SKM-1 treated with dmso at 0.1 percent for 144 hours (cell line): ENCODE measurements around the gene METTL17.
A peak's percentile ranks its signal among the peaks of the same experiment; 100 is the strongest.

Experiments used
- DNase-seq: peaks from one replicate; lab custom pipeline; 2025; ENCODE audit not compliant: unreplicated experiment; lab: John Stamatoyannopoulos, UW

METTL17 gene

DNA sequence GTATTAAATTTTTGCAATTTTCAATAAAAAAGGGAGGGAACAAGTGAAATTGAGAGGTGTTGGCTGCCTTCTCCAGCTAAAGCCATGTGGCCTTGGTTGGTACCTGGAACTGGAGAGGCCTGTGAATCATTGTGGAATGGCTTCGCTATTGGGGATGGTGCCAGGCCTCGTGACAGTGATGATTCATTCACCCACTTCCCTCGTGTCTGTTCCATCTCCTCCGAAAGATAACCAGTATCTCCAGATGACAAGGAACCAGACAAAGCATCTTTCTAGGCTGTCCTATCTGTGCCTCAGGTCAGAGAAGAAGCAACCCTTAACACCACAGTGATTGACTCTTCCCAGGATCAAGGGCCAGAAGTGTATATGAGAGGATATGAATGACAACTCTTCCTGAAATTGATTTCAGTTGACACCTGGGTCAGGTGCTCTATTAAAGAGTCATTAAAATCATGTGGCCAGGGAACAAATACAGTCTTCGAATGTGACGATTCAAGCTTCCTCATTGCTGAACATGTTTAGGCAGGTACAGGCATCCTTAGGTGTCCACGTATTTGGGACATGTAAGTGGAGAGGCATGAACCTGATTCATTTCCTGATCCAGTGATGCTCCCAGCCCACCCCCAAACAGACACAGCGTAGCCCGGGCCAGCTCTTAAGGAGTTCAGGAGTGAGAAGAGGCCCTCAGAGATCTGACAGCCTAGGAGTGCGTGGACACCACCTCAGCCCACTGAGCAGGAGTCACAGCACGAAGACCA, 52.1 kb downstream of the METTL17 start, which contains the start of gene RNASE7:
Gene RNASE7, plus strand, starts transcription at position 687 of the 758 bp plus-strand sequence. CDS start 631 bp downstream, outside the sequence.
- no peak for DNase-seq

DNA sequence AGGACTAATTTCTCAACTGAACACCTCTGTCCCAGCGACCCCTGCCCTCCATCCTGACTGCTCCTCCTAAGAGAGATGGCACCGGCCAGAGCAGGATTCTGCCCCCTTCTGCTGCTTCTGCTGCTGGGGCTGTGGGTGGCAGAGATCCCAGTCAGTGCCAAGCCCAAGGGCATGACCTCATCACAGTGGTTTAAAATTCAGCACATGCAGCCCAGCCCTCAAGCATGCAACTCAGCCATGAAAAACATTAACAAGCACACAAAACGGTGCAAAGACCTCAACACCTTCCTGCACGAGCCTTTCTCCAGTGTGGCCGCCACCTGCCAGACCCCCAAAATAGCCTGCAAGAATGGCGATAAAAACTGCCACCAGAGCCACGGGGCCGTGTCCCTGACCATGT, 53.1 kb downstream of the METTL17 start:
- DNase-seq: no peak

DNA sequence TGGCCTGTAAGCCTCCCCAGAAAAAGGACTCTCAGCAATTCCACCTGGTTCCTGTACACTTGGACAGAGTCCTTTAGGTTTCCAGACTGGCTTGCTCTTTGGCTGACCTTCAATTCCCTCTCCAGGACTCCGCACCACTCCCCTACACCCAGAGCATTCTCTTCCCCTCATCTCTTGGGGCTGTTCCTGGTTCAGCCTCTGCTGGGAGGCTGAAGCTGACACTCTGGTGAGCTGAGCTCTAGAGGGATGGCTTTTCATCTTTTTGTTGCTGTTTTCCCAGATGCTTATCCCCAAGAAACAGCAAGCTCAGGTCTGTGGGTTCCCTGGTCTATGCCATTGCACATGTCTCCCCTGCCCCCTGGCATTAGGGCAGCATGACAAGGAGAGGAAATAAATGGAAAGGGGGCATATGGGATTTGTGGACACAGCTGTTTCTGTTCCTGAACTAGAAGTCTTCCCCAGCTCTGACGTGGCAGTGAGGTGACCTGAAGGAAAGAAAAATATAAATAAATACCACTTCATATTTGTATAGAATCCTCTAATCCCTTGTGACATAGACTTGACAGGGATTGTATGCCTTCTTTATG, 53.7 kb downstream of the METTL17 start:
- DNase-seq: no peak

DNA sequence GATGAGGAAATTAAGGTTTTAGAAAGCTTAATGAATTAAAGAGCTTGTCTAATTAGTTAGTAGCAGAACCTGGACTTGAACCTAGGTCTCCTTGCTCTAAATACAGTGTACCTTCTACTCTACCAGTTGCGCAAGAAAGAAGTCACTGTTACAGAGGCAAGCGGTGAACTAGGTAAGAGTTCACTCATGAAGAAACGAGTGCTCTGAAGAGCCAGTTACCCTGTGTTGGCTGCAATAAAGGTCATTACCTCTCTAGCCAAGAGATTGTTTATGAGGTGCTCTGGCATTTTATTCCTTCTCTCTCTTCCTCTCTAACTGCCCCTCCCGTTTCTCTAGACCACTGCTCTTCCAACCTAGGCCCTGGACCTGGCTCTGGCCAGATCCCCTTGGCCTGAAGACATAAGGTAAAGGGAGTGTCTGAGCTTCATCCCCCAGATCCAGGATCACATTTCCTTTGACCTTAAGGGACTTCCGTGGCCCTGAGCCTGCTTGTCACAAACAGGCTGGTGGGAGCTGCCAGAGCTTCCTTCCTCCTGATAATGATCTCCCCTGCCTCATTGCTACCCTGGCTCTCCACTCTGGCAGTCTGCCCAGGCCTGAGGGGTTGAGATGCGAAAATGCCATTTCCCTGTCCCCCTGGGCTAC, 54.3 kb downstream of the METTL17 start:
- DNase-seq: peak; percentile 39
